GM19328 (cell line): ENCODE measurements around the gene MYCBP.
"Not testable (repeated sequence)": the region's sequence is repeated elsewhere in the genome, so short reads cannot be mapped to it uniquely, and the experiment has no call there.

Experiments
- ATAC-seq: cut with Tn5 transposase; IDR thresholded peaks from one replicate; pipeline ENCODE4 v1.9.1; 2021; ENCODE audit warnings: mild to moderate bottlenecking, moderate library complexity; ENCODE audit not compliant: unreplicated experiment

MYCBP gene

GRCh38 chr1:38873027-38873969 lies at the start of gene MYCBP:
TSS of gene MYCBP (minus strand) at chr1:38873348. CDS start at chr1:38873305, 43 bp downstream.
- ATAC-seq = peak; percentile 98

- no peak for ATAC-seq
These were observed 46.0 kb upstream of the MYCBP start for GRCh38 chr1:38919130-38919529.

GRCh38 chr1:38918568-38918967 lies 45.4 kb upstream of the MYCBP start:
- ATAC-seq = no peak

GRCh38 chr1:38917772-38918171 lies 44.6 kb upstream of the MYCBP start:
- no peak for ATAC-seq

- ATAC-seq = no peak
These were observed 44.2 kb upstream of the MYCBP start for GRCh38 chr1:38917337-38917736.

GRCh38 chr1:38915352-38915948 lies 42.3 kb upstream of the MYCBP start:
- ATAC-seq = no peak

GRCh38 chr1:38914908-38915307 lies 41.8 kb upstream of the MYCBP start:
- ATAC-seq = not testable (repeated sequence)

- no peak for ATAC-seq
These were observed 35.7 kb upstream of the MYCBP start for GRCh38 chr1:38908821-38909220.

GRCh38 chr1:38905985-38906384 lies 32.8 kb upstream of the MYCBP start:
- no peak for ATAC-seq

- no peak for ATAC-seq
These were observed 26.4 kb upstream of the MYCBP start for GRCh38 chr1:38899560-38899959.

- ATAC-seq = no peak
These were observed 25.6 kb upstream of the MYCBP start for GRCh38 chr1:38898653-38899230.

- no peak for ATAC-seq
These were observed 23.0 kb upstream of the MYCBP start for GRCh38 chr1:38896169-38896568.

- ATAC-seq = no peak
These were observed 19.8 kb upstream of the MYCBP start for GRCh38 chr1:38892976-38893375.

- no peak for ATAC-seq
These were observed 18.6 kb upstream of the MYCBP start for GRCh38 chr1:38891753-38892152.

- no peak for ATAC-seq
These were observed 16.4 kb upstream of the MYCBP start for GRCh38 chr1:38889589-38889988.

GRCh38 chr1:38888423-38889333 lies 15.5 kb upstream of the MYCBP start:
- ATAC-seq = no peak

GRCh38 chr1:38885092-38885491 lies 11.9 kb upstream of the MYCBP start:
- ATAC-seq = no peak

- no peak for ATAC-seq
These were observed 8.3 kb upstream of the MYCBP start, which contains the start of gene GJA9 for GRCh38 chr1:38881487-38881886. TSS of gene GJA9 (minus strand) at chr1:38881587. CDS start at chr1:38876098, 5,489 bp downstream.

GRCh38 chr1:38875811-38876210 lies 2.7 kb upstream of the MYCBP start:
- ATAC-seq = no peak

GRCh38 chr1:38872401-38873026 lies 634 bp downstream of the MYCBP start:
- ATAC-seq = peak; percentile 4
